BLaER1 (cell line): ENCODE results near the gene FAIM2.

Experiments
- H3K27ac ChIP-seq: shearing (Covaris generic); formaldehyde crosslinking; 2 replicates; pipeline ENCODE4 v1.8.1; 2022
- H3K27me3 ChIP-seq: shearing (Covaris generic); formaldehyde crosslinking; 2 replicates; pipeline ENCODE4 v1.8.1; 2022
- H3K36me3 ChIP-seq: shearing (Covaris generic); formaldehyde crosslinking; 2 replicates; pipeline ENCODE4 v1.8.1; 2022
- H3K4me1 ChIP-seq: shearing (Covaris generic); formaldehyde crosslinking; 2 replicates; pipeline ENCODE4 v1.8.1; 2022
- H3K4me2 ChIP-seq: shearing (Covaris generic); formaldehyde crosslinking; 2 replicates; pipeline ENCODE4 v1.8.1; 2022
- H3K4me3 ChIP-seq: shearing (Covaris generic); formaldehyde crosslinking; 2 replicates; pipeline ENCODE4 v1.8.1; 2022
- H3K9ac ChIP-seq: shearing (Covaris generic); formaldehyde crosslinking; 2 replicates; pipeline ENCODE4 v1.8.1; 2022
- H3K9me3 ChIP-seq: shearing (Covaris generic); formaldehyde crosslinking; 2 replicates; pipeline ENCODE4 v1.8.1; 2022
- H4K20me1 ChIP-seq: shearing (Covaris generic); formaldehyde crosslinking; 2 replicates; pipeline ENCODE4 v1.8.1; 2022
- Cebpa-rat ChIP-seq: shearing (Covaris generic); IDR thresholded peaks from 2 replicates; pipeline ENCODE4 v1.8.1; 2022

FAIM2 gene

DNA sequence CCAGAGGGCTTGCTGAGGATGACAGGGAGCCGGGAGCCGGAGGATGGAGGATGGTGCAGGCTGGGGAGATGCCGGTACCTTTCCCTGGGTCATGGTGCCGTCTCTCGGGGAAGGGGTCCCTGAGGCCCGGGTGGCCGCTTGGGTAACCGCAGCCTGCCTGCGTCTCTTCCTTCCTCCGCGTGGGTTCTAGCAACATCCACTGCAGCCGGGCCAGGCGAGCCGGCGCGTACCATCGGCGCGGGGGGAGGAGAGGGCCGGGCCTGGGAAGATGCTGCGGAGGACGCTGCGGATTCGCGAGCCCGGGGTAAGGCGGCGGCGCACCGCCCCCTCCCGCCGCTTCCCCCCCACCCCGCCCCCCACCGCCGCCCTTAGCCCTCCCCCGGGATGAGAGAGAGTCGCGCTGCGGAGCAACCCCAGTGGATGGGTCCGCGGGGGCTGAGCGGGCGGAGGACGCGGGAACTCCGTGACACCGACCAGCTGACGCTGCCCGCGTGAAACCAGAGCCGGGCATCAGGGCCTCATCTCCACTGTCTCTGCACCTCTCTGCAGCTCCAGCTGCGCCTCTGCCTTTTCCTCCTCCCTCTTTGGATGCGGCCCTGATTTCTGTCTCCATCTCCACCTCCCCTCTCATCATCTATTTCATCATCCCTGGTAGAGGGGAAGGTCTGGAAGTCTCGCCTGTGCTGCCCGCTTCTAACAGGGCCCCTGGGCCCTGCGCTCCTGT, at the start of gene FAIM2:
Gene FAIM2 (minus strand): TSS at position 201 of the 724 bp plus-strand sequence. CDS start 108 bp downstream, at position 93.
- no peaks in the 10 kb centered on the region for H3K36me3 ChIP-seq
- H3K27ac ChIP-seq: peak within 1 kb of the TSS; percentile 53
- no peaks in the 10 kb centered on the region for H3K27me3 ChIP-seq
- no peaks in the 10 kb centered on the region for H3K9me3 ChIP-seq
- peaks cover 48% of the 10 kb centered on the region for H3K4me1 ChIP-seq
- TF ChIP-seq Cebpa-rat: no peak; the same call in 1 of the 2 replicates
- H4K20me1 ChIP-seq: no peaks in the 10 kb centered on the region
- H3K9ac ChIP-seq: peak within 1 kb of the TSS; percentile 69
- H3K4me3 ChIP-seq: peak within 1 kb of the TSS; percentile 59
- peak within 1 kb of the TSS; percentile 97 for H3K4me2 ChIP-seq

DNA sequence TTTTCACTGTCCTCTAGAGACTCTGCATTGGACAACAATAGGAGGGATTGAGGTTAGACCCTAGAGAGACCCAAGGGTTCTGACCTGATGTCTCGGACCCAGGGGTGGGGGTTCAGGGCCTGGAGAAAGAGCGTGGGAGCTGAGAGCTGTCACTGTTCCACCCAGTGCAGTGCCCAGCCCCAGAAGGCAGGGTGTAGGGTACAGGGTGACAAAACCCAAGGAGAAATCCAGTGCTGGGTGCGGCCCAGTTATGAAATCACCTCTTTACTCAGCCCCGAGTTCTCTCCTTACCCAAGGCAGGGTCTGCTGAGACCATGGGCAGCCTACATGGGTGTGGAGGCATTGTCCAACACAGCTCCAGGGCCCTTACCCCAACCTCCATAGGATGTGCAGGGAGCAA, 49.5 kb upstream of the FAIM2 start:
- Histone ChIP-seq H3K9ac (no peak overlapping the region; the same call in 1 of the 2 replicates), H3K4me1 (peaks cover 66% of the 10 kb centered on the region), H4K20me1 (no peaks in the 10 kb centered on the region), H3K27ac (no peak overlapping the region), H3K4me2 (peak overlapping the region; percentile 54), H3K9me3 (no peaks in the 10 kb centered on the region), H3K36me3 (no peaks in the 10 kb centered on the region), H3K4me3 (no peak overlapping the region), H3K27me3 (peaks cover 51% of the 10 kb centered on the region)
- TF ChIP-seq Cebpa-rat: no peak

DNA sequence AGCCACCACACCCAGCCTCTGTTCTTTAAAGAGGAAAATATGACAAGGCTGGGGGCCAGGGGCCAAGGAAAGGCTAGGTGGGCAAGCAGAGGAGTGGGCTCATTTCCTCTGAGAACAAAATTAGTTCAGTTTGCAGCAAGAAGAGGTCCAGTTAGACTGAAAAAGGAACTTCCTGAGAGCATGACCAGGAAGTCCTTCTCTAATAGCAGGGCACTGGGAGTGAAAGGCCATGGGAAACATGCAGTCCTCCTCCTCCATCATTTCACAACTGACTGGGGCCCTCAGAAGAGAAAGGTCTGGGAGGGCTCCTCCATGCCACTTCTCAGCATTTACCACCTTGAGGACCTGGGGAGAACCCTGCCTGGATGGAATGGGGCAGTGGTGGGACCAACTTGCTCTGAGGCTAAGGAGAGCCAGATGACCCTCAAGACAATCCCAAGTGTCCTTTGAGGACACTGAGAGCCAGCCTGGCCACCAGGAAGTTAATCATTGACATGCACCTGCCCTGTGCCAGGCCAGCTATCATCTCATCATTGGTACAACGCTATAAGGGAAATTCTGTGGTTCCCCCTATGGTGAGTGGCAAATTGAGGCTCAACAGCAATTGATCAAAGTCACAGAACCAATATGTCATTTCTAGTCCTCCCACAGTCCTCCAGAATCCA, 48.8 kb upstream of the FAIM2 start:
- Histone ChIP-seq H3K27ac (no peak overlapping the region), H3K4me3 (no peak overlapping the region), H3K36me3 (no peaks in the 10 kb centered on the region), H3K4me1 (peaks cover 66% of the 10 kb centered on the region), H3K9me3 (no peaks in the 10 kb centered on the region), H4K20me1 (no peaks in the 10 kb centered on the region), H3K4me2 (peak overlapping the region; percentile 56), H3K9ac (no peak overlapping the region), H3K27me3 (peaks cover 45% of the 10 kb centered on the region)
- no peak for TF ChIP-seq Cebpa-rat

DNA sequence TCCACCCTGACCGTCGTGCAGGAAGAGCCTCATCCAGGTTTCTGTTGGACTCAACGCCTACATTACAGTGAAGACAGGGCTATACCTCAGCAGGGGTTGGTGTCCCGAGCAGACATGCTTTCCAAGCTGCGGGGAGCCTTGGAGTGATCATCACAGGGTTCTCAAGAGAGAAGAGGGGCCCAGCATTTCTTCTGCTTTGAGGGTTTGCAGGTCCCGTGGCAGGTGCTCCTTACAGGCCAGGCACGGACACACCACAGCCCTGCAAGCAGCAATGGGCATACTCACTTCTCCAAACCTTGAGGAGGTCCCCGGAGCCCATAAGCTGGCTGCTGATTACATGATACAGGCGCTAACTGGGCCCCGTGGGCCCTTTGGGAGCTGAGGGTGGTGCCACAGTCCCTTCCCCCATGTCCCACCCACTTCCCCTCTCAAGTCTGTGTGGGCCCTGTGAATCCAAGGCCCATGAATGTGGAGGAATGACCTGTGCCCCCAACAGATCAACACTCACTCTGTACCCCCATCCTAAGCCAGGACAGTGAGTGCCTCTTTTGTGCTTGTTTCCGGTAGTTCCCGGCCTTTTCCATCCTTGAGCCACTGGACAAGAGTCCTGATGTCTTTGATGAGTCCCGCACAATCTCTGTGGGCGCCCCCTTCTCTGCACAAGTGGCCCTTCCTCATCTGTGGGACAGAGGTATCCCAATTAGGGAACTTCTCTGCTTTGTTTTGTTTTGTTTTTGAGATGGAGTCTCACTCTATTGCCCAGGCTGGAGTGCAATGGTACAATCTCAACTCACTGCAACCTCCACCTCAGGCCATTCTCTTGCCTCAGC, 47.9 kb upstream of the FAIM2 start:
- Histone ChIP-seq H3K4me2 (peak overlapping the region; percentile 56), H3K27ac (0 out of 2 replicates have a peak overlapping the region, but pooled peaks have one; percentile 5)

DNA sequence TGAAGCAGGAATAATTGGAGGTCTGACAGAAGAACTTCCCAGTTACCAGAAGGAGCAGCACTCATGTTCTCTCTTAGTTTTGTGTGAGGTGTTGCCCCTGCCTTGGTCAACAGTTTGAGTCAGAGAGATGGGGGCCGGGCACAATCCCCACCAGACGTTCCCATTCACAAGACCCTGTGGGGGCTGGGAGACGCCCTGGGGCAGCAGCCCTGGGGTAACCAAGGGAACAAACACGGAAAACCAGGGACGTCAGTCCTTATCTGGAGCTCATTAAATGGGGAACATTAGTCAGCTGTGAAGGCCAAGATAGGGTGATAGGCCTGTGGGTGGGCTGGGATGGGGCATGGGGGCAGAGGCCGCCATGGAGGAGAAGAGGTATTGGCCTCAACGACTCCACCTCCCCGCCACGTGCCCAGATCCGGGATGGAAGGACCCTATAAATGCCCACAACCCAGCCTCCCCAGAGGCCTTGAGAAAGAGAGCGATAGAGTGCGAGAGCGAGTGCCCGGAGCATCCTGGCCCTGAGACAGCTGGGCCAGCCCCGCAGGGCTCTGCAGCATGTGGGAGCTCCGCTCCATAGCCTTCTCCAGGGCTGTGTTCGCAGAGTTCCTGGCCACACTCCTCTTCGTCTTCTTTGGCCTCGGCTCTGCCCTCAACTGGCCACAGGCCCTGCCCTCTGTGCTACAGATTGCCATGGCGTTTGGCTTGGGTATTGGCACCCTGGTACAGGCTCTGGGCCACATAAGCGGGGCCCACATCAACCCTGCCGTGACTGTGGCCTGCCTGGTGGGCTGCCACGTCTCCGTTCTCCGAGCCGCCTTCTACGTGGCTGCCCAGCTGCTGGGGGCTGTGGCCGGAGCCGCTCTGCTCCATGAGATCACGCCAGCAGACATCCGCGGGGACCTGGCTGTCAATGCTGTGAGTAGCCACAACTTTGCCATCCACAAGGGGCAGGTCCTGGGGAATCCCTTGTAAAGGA, 46.9 kb upstream of the FAIM2 start, which contains the start of gene AQP2:
Gene AQP2 (plus strand): TSS at position 465 of the 979 bp plus-strand sequence. CDS start 94 bp downstream, at position 559.
- Histone ChIP-seq H4K20me1 (no peaks in the 10 kb centered on the region), H3K4me2 (peak within 1 kb of the TSS; percentile 56), H3K9me3 (no peaks in the 10 kb centered on the region), H3K4me3 (no peak within 1 kb of the TSS), H3K27me3 (peaks cover 25% of the 10 kb centered on the region), H3K4me1 (peaks cover 52% of the 10 kb centered on the region), H3K9ac (0 out of 2 replicates have a peak within 1 kb of the TSS, but pooled peaks have one; percentile 0), H3K36me3 (no peaks in the 10 kb centered on the region), H3K27ac (0 out of 2 replicates have a peak within 1 kb of the TSS, but pooled peaks have one; percentile 5)
- TF ChIP-seq Cebpa-rat: no peak

More for the DNA sequence above, 47.9 kb upstream of the FAIM2 start:
- Histone ChIP-seq H3K36me3 (no peaks in the 10 kb centered on the region), H3K4me1 (peaks cover 59% of the 10 kb centered on the region), H3K9ac (0 out of 2 replicates have a peak overlapping the region, but pooled peaks have one; percentile 0), H3K27me3 (peaks cover 36% of the 10 kb centered on the region), H3K4me3 (no peak overlapping the region), H4K20me1 (no peaks in the 10 kb centered on the region), H3K9me3 (no peaks in the 10 kb centered on the region)
- TF ChIP-seq Cebpa-rat: no peak

DNA sequence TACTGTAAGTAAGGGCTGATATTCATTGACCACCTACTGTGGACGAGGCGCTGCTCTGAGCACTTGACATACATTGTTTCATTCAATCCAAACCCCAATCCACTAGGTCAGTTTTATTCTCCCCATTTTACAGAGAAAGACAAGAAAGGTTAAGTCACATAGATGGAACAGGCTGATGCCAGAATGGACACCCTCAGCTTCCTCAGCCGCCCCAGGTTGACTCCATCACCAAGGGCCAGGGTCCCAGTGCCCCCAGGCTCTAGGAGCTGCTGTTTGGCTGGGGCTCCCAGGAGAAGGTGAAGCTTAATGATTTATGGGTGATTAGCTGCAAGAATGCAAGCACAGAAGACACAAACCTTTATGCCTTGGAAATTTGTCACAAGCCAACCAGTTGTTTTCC, 46.2 kb upstream of the FAIM2 start:
- H3K27me3 ChIP-seq: peaks cover 18% of the 10 kb centered on the region
- H3K4me3 ChIP-seq: no peak overlapping the region
- H3K4me1 ChIP-seq: peaks cover 52% of the 10 kb centered on the region
- no peaks in the 10 kb centered on the region for H4K20me1 ChIP-seq
- no peak for TF ChIP-seq Cebpa-rat
- H3K9me3 ChIP-seq: no peaks in the 10 kb centered on the region
- H3K27ac ChIP-seq: no peak overlapping the region
- H3K4me2 ChIP-seq: no peak overlapping the region
- no peak overlapping the region for H3K9ac ChIP-seq
- no peaks in the 10 kb centered on the region for H3K36me3 ChIP-seq

DNA sequence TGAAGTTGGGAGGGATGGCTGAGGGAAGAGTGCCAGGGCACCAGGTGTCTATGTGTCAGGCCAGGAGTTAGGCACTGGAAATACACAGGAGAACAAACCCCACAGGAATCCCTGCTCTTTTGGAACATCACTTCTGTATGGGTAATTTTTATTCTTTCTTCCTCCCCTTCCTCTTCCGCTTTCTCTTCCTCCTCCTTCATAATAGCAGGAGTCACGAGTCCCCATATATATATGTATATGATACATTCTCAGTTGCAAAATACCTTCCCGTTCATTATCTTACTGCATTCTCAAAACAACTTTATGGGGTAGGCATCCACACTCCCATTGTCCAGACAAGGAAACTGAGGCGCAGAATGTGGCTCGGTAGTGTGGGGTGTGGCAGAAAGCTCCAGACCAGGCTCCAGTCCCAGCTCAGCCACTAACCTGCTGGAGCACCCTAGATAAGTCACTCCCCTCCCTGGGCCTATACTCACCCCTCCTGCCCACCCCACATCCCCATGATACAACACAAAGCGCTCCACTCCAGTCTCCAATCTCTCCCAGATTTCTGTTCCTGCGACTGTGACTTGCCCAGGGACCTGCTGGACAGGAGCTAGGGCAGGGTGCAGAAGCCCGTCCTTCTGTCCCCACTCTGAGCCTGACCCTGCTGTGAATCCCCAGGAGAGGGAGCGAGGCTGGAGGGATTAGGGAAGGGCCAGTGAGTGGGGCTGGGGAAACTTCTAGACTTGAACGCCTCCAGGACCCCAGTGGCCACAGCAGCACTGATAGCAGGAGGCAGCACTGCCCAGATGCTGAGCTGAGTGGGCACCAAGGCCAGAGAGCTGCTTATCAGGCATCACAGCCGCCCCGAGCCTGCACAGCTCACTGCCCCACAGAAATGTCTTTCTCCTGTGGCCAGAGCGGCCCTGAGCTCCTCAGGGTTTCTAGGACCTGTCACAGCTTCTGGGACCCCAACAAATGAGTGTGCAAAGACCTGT, 45.5 kb upstream of the FAIM2 start:
- no peaks in the 10 kb centered on the region for H3K9me3 ChIP-seq
- TF ChIP-seq Cebpa-rat: no peak
- H3K4me1 ChIP-seq: peaks cover 50% of the 10 kb centered on the region
- H3K9ac ChIP-seq: no peak overlapping the region
- no peak overlapping the region for H3K4me2 ChIP-seq
- H3K36me3 ChIP-seq: no peaks in the 10 kb centered on the region
- no peak overlapping the region for H3K4me3 ChIP-seq
- H4K20me1 ChIP-seq: no peaks in the 10 kb centered on the region
- no peak overlapping the region for H3K27ac ChIP-seq
- H3K27me3 ChIP-seq: peaks cover 11% of the 10 kb centered on the region
